Ishikawa (cell line): ENCODE measurements around the gene RET.

ENCODE experiments used
- CEBPB ChIP-seq: IDR thresholded peaks from 2 replicates; pipeline ENCODE4 v1.6.1; 2012
- CREB1 ChIP-seq: IDR thresholded peaks from 2 replicates; pipeline ENCODE4 v1.6.1; 2012; ENCODE audit warnings: low read depth
- EGR1 ChIP-seq: IDR thresholded peaks from 2 replicates; pipeline ENCODE4 v1.6.1; 2012
- EP300 ChIP-seq: IDR thresholded peaks from 2 replicates; pipeline ENCODE4 v1.6.1; 2012; ENCODE audit warnings: borderline replicate concordance
- FOXM1 ChIP-seq: IDR thresholded peaks from 2 replicates; pipeline ENCODE4 v1.6.1; 2012; ENCODE audit warnings: low read depth, borderline replicate concordance
- MAX ChIP-seq: IDR thresholded peaks from 2 replicates; pipeline ENCODE4 v1.6.1; 2012
- NFIC ChIP-seq: IDR thresholded peaks from 2 replicates; pipeline ENCODE4 v1.6.1; 2012
- RAD21 ChIP-seq: IDR thresholded peaks from 2 replicates; pipeline ENCODE4 v1.6.1; 2012; ENCODE audit warnings: low read depth
- REST ChIP-seq: IDR thresholded peaks from 2 replicates; pipeline ENCODE4 v1.6.1; 2012; ENCODE audit warnings: low read depth, mild to moderate bottlenecking
- TAF1 ChIP-seq: IDR thresholded peaks from 2 replicates; pipeline ENCODE4 v1.6.1; 2012; ENCODE audit warnings: low read depth, mild to moderate bottlenecking
- TCF12 ChIP-seq: IDR thresholded peaks from 2 replicates; pipeline ENCODE4 v1.6.1; 2012; ENCODE audit warnings: low read depth
- TEAD4 ChIP-seq: IDR thresholded peaks from 2 replicates; pipeline ENCODE4 v1.6.1; 2012
- USF1 ChIP-seq: IDR thresholded peaks from 2 replicates; pipeline ENCODE4 v1.6.1; 2012
- YY1 ChIP-seq: IDR thresholded peaks from 2 replicates; pipeline ENCODE4 v1.6.1; 2012; ENCODE audit warnings: low read depth
- ZBTB7A ChIP-seq: IDR thresholded peaks from 2 replicates; pipeline ENCODE4 v1.6.1; 2012; ENCODE audit warnings: low read depth

RET gene

GRCh38 chr10:43082746-43083145 is 5.9 kb downstream of the RET start:
- TF ChIP-seq EGR1 = no peak
- TF ChIP-seq YY1 = no peak
- no peak for TF ChIP-seq ZBTB7A
- no peak for TF ChIP-seq TEAD4
- no peak for TF ChIP-seq FOXM1
- no peak for TF ChIP-seq USF1
- no peak for TF ChIP-seq MAX
- TF ChIP-seq NFIC = no peak
- TF ChIP-seq REST = no peak
- TF ChIP-seq CREB1 = no peak
- TF ChIP-seq EP300 = no peak
- no peak for TF ChIP-seq TAF1
- TF ChIP-seq RAD21 = no peak
- no peak for TF ChIP-seq TCF12
- TF ChIP-seq CEBPB = no peak

GRCh38 chr10:43083764-43084163 is 6.9 kb downstream of the RET start:
- TF ChIP-seq ZBTB7A (no peak), MAX (no peak), TAF1 (no peak), CEBPB (no peak), NFIC (no peak), EGR1 (no peak), FOXM1 (no peak), RAD21 (no peak), REST (no peak), EP300 (no peak), YY1 (no peak), USF1 (no peak), CREB1 (no peak), TCF12 (no peak), TEAD4 (no peak)

- TF ChIP-seq FOXM1 (no peak), NFIC (no peak), TEAD4 (no peak)
Measured at GRCh38 chr10:43084812-43085211, 7.9 kb downstream of the RET start.

- TF ChIP-seq EP300 (no peak), CREB1 (no peak), USF1 (no peak), TAF1 (no peak), CEBPB (no peak), EGR1 (no peak), REST (no peak), FOXM1 (no peak), MAX (no peak), YY1 (no peak), TCF12 (no peak), RAD21 (no peak), ZBTB7A (no peak), TEAD4 (no peak), NFIC (no peak)
Measured at GRCh38 chr10:43086321-43086942, 9.6 kb downstream of the RET start.
